ENCODE measurements around the gene PTGDR2.
A peak's percentile ranks its signal among the peaks of the same experiment; 100 is the strongest.
"Not testable (repeated sequence)": the region's sequence is repeated elsewhere in the genome, so short reads cannot be mapped to it uniquely, and the experiment has no call there.

The PTGDR2 gene

GRCh38 chr11:60834742-60835533 lies 20.8 kb downstream of the PTGDR2 start:
- DNase-seq, result no peak
- TF ChIP-seq GATA1 (IDR thresholded peaks at IDR 0.05; ENCODE audit: low read depth, low read length), result no peak
- no peak for TF ChIP-seq POLR2A (IDR thresholded peaks at IDR 0.05; ENCODE audit: low read length)

- DNase-seq, result no peak
Measured at GRCh38 chr11:60831501-60832079, 24.2 kb downstream of the PTGDR2 start.

GRCh38 chr11:60831143-60831500 lies 24.6 kb downstream of the PTGDR2 start:
- TF ChIP-seq GATA1 (IDR thresholded peaks at IDR 0.05; ENCODE audit: low read depth, low read length) (no peak), POLR2A (IDR thresholded peaks at IDR 0.05; ENCODE audit: low read length) (no peak)

More at GRCh38 chr11:60831501-60832079, 24.2 kb downstream of the PTGDR2 start:
- no peak for TF ChIP-seq GATA1 (IDR thresholded peaks at IDR 0.05; ENCODE audit: low read depth, low read length)
- TF ChIP-seq POLR2A (IDR thresholded peaks at IDR 0.05; ENCODE audit: low read length), result no peak

GRCh38 chr11:60830478-60831142 lies 25.1 kb downstream of the PTGDR2 start:
- no peak for DNase-seq
- no peak for TF ChIP-seq POLR2A (IDR thresholded peaks at IDR 0.05; ENCODE audit: low read length)
- TF ChIP-seq GATA1 (IDR thresholded peaks at IDR 0.05; ENCODE audit: low read depth, low read length), result no peak

More at GRCh38 chr11:60831143-60831500, 24.6 kb downstream of the PTGDR2 start:
- DNase-seq, result peak; percentile 78 to 89

DNA sequence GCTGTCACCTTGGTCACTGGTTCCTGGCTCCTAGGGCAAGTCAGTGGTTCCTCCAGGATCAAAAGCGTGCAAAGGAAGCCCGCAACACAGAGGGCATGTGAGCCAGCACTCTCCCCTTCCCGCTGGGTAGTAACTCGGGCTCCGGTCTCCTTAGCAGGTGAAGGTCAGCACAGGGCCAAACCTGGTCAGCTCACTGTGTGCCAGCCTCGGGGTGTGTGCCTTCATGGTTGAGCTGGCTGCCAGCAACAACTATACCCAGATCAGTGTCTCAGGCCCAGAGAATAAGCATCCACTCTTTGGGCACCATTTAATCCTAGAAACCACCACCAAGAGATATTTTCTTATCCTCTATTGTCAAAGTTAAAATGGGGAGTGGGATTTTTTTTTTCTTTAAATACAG lies 30.0 kb downstream of the PTGDR2 start:
- DNase-seq, result no peak
- no peak for TF ChIP-seq POLR2A (IDR thresholded peaks at IDR 0.05; ENCODE audit: low read length)
- no peak for TF ChIP-seq GATA1 (IDR thresholded peaks at IDR 0.05; ENCODE audit: low read depth, low read length)

GRCh38 chr11:60825118-60825517 lies 30.6 kb downstream of the PTGDR2 start:
- DNase-seq, result no peak
- TF ChIP-seq POLR2A (IDR thresholded peaks at IDR 0.05; ENCODE audit: low read length), result no peak
- TF ChIP-seq GATA1 (IDR thresholded peaks at IDR 0.05; ENCODE audit: low read depth, low read length), result no peak

GRCh38 chr11:60823745-60824306 lies 31.9 kb downstream of the PTGDR2 start:
- DNase-seq, result not testable (repeated sequence)

GRCh38 chr11:60821827-60822599 lies 33.7 kb downstream of the PTGDR2 start:
- no peak for DNase-seq
- TF ChIP-seq POLR2A (IDR thresholded peaks at IDR 0.05; ENCODE audit: low read length) (no peak), GATA1 (IDR thresholded peaks at IDR 0.05; ENCODE audit: low read depth, low read length) (no peak)

DNA sequence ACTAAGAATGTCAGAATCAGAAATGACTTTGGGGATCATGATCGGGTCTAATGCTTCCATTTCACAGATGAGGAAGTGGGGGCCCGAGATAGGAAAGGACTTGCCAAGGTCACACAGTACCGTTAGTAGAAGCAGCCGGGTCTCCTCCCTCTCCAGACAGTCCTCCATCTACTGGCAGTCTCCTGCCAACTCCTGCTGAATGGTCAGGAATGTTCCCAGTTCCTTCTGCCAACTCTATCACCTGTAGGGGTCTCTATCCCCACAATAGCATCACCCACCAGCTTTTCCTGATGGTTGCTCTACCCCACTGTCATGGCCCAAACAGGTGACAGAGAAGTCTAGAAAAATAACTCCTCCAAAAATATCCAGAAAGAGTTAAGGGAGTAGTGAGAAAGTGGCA lies 37.7 kb downstream of the PTGDR2 start:
- no peak for TF ChIP-seq GATA1 (IDR thresholded peaks at IDR 0.05; ENCODE audit: low read depth, low read length)
- TF ChIP-seq POLR2A (IDR thresholded peaks at IDR 0.05; ENCODE audit: low read length), result no peak
- DNase-seq, result no peak

- DNase-seq, result no peak
- TF ChIP-seq POLR2A (IDR thresholded peaks at IDR 0.05; ENCODE audit: low read length) (no peak), GATA1 (IDR thresholded peaks at IDR 0.05; ENCODE audit: low read depth, low read length) (no peak)
Measured at GRCh38 chr11:60816590-60817157, 39.1 kb downstream of the PTGDR2 start.

GRCh38 chr11:60814112-60814511 lies 41.6 kb downstream of the PTGDR2 start:
- DNase-seq, result no peak
- no peak for TF ChIP-seq POLR2A (IDR thresholded peaks at IDR 0.05; ENCODE audit: low read length)
- no peak for TF ChIP-seq GATA1 (IDR thresholded peaks at IDR 0.05; ENCODE audit: low read depth, low read length)

GRCh38 chr11:60813324-60813723 lies 42.4 kb downstream of the PTGDR2 start:
- DNase-seq, result no peak
- TF ChIP-seq POLR2A (IDR thresholded peaks at IDR 0.05; ENCODE audit: low read length) (no peak), GATA1 (IDR thresholded peaks at IDR 0.05; ENCODE audit: low read depth, low read length) (no peak)

- TF ChIP-seq GATA1 (IDR thresholded peaks at IDR 0.05; ENCODE audit: low read depth, low read length), result no peak
- no peak for TF ChIP-seq POLR2A (IDR thresholded peaks at IDR 0.05; ENCODE audit: low read length)
Measured at GRCh38 chr11:60810569-60810968, 45.2 kb downstream of the PTGDR2 start.

More at GRCh38 chr11:60810569-60810968, 45.2 kb downstream of the PTGDR2 start:
- no peak for DNase-seq
